Measurements from ENCODE around the gene PERP. TPM values are rescaled to one million over a fixed set of nuclear protein-coding genes. Genes with fewer than 3 reads are reported as not detected.

The PERP gene
- total RNA-seq, 1 donor from 2014 or later: 43.1 TPM

DNA sequence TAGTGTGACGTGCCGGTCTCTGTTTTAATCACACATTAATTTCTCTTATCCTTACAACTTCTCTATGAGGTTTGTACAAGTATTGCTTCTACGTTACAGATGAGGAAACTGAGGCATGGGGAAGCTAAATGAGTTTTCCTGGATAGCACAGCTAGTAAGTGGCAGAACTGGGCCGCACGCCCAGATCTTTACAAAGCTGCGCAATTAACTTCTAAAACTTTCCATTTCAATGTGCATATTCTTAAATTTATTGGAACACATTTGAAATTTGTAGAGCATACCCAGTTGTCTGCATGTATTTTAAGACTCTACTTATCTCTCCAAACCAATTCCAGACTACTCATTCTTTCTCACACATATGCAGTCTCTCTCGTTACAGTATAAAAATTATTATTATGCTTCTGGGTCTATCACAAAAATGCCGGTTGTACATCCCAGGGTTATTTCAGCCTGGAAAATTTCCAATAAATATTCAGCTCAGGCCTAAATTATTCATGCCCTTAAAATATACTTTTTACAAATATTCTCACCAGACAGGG is 10.2 kb upstream of the PERP start:
- Histone ChIP-seq H3K4me2 (ENCODE audit: low read length) (no peak overlapping the region), H3K9me3 (ENCODE audit: insufficient read depth, low read depth, low read length) (peaks cover 2% of the 10 kb centered on the region), H2AFZ (ENCODE audit: low read depth, low read length) (no peak overlapping the region), H3K4me1 (ENCODE audit: insufficient read depth, low read length) (no peaks in the 10 kb centered on the region), H3K9ac (ENCODE audit: low read length) (no peak overlapping the region), H4K20me1 (ENCODE audit: insufficient read depth, low read length) (no peaks in the 10 kb centered on the region), H3K27me3 (ENCODE audit: insufficient read depth, low read length) (peaks cover 22% of the 10 kb centered on the region), H3K4me3 (ENCODE audit: insufficient read depth, low read depth, low read length) (no peak overlapping the region), H3K27ac (ENCODE audit: low read depth, low read length) (no peak overlapping the region), H3K79me2 (ENCODE audit: insufficient read depth, low read length) (no peaks in the 10 kb centered on the region), H3K36me3 (ENCODE audit: insufficient read depth, low read length) (no peaks in the 10 kb centered on the region)
- no peak overlapping the region for H3K27ac Mint-ChIP-seq (ENCODE audit: unreplicated experiment)
- no peaks in the 10 kb centered on the region for H3K4me1 Mint-ChIP-seq (ENCODE audit: low read depth, unreplicated experiment)
- H3K27me3 Mint-ChIP-seq (ENCODE audit: low read depth, unreplicated experiment): peaks cover 25% of the 10 kb centered on the region
- no peaks in the 10 kb centered on the region for H3K9me3 Mint-ChIP-seq (ENCODE audit: unreplicated experiment)
- no peak for FAIRE-seq
- TF ChIP-seq EZH2 (IDR thresholded peaks at IDR 0.05; ENCODE audit: insufficient read depth, low read length): no peak
- TF ChIP-seq, protein P1, sequence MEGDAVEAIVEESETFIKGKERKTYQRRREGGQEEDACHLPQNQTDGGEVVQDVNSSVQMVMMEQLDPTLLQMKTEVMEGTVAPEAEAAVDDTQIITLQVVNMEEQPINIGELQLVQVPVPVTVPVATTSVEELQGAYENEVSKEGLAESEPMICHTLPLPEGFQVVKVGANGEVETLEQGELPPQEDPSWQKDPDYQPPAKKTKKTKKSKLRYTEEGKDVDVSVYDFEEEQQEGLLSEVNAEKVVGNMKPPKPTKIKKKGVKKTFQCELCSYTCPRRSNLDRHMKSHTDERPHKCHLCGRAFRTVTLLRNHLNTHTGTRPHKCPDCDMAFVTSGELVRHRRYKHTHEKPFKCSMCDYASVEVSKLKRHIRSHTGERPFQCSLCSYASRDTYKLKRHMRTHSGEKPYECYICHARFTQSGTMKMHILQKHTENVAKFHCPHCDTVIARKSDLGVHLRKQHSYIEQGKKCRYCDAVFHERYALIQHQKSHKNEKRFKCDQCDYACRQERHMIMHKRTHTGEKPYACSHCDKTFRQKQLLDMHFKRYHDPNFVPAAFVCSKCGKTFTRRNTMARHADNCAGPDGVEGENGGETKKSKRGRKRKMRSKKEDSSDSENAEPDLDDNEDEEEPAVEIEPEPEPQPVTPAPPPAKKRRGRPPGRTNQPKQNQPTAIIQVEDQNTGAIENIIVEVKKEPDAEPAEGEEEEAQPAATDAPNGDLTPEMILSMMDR (IDR thresholded peaks at IDR 0.05; ENCODE audit: insufficient read depth, low read depth, low read length): no peak
- H3K36me3 Mint-ChIP-seq (ENCODE audit: low read depth, unreplicated experiment): no peaks in the 10 kb centered on the region
- H3K4me3 Mint-ChIP-seq (ENCODE audit: unreplicated experiment): no peak overlapping the region
- no peak for DNase-seq (ENCODE audit: low read depth)

DNA sequence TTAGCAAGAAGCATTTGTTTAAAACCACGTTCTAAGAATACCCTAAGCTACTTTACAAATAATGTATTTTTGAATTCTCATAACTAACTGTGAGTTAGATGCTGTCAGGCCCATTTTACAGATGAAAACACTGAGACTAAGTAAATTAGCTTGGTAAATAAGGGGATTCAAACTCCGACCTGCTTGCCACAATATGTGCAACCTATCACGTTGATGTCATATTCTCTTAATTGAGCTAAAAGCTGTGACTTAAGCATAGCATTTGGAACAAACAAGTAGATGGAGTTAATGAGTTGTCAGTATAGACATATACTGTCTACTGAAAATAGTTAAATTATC is 9.4 kb upstream of the PERP start:
- H2AFZ ChIP-seq (ENCODE audit: low read depth, low read length): no peak overlapping the region
- no peak overlapping the region for H3K9ac ChIP-seq (ENCODE audit: low read length)
- peaks cover 22% of the 10 kb centered on the region for H3K27me3 Mint-ChIP-seq (ENCODE audit: low read depth, unreplicated experiment)
- no peak overlapping the region for H3K27ac Mint-ChIP-seq (ENCODE audit: unreplicated experiment)
- H3K4me3 Mint-ChIP-seq (ENCODE audit: unreplicated experiment): no peak overlapping the region
- no peaks in the 10 kb centered on the region for H3K4me1 ChIP-seq (ENCODE audit: insufficient read depth, low read length)
- no peak overlapping the region for H3K4me2 ChIP-seq (ENCODE audit: low read length)
- no peak overlapping the region for H3K4me3 ChIP-seq (ENCODE audit: insufficient read depth, low read depth, low read length)
- no peaks in the 10 kb centered on the region for H3K36me3 ChIP-seq (ENCODE audit: insufficient read depth, low read length)
- DNase-seq (ENCODE audit: low read depth) (no peak), FAIRE-seq (no peak)
- H3K79me2 ChIP-seq (ENCODE audit: insufficient read depth, low read length): no peaks in the 10 kb centered on the region
- no peaks in the 10 kb centered on the region for H4K20me1 ChIP-seq (ENCODE audit: insufficient read depth, low read length)
- H3K4me1 Mint-ChIP-seq (ENCODE audit: low read depth, unreplicated experiment): no peaks in the 10 kb centered on the region
- no peak overlapping the region for H3K27ac ChIP-seq (ENCODE audit: low read depth, low read length)
- H3K9me3 Mint-ChIP-seq (ENCODE audit: unreplicated experiment): no peaks in the 10 kb centered on the region
- no peaks in the 10 kb centered on the region for H3K36me3 Mint-ChIP-seq (ENCODE audit: low read depth, unreplicated experiment)
- peaks cover 2% of the 10 kb centered on the region for H3K9me3 ChIP-seq (ENCODE audit: insufficient read depth, low read depth, low read length)
- H3K27me3 ChIP-seq (ENCODE audit: insufficient read depth, low read length): peaks cover 16% of the 10 kb centered on the region
- no peak for TF ChIP-seq EZH2 (IDR thresholded peaks at IDR 0.05; ENCODE audit: insufficient read depth, low read length)
- TF ChIP-seq, protein P1 (IDR thresholded peaks at IDR 0.05; ENCODE audit: insufficient read depth, low read depth, low read length): no peak

DNA sequence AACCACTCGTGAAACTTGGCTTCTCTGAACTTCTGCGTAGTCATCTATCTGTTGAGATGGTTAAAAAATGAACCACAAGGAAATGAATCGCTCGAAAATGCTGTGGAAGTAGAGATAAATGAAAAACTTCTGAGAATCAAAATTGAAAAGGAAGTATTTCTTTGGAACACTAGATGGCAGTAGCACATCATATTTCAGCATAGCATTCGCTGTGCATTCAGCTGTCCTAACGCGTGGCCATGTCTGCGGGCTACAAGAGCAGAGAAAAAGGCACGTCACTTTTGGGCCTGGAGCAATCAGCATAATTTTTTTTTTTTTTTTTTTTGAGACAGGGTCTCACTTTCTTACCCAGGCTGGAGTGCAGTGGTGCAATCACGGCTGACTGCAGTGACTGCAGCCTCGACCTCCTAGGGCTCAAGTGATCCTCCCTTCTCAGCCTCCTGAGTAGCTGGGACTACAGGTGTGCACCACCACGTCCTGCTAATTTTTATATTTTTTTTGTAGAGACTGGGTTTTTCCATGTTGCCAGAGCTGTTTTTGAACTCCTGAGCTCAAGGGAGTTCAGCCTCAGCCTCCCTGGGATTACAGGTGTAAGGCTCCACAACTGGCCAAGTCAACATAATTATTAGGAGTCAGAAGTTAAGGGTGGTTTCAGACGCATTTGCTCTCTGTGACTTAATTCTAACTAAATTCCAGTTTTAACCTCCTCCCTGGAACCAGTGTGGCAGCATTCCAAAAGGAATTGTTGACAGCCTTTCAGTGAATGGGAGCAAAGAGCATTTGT is 8.8 kb upstream of the PERP start:
- Mint-ChIP-seq H3K9me3 (ENCODE audit: unreplicated experiment) (no peaks in the 10 kb centered on the region), H3K27me3 (ENCODE audit: low read depth, unreplicated experiment) (peaks cover 22% of the 10 kb centered on the region), H3K4me3 (ENCODE audit: unreplicated experiment) (no peak overlapping the region), H3K36me3 (ENCODE audit: low read depth, unreplicated experiment) (no peaks in the 10 kb centered on the region), H3K27ac (ENCODE audit: unreplicated experiment) (no peak overlapping the region), H3K4me1 (ENCODE audit: low read depth, unreplicated experiment) (no peaks in the 10 kb centered on the region)
- Histone ChIP-seq H3K27me3 (ENCODE audit: insufficient read depth, low read length) (peaks cover 12% of the 10 kb centered on the region), H3K27ac (ENCODE audit: low read depth, low read length) (no peak overlapping the region), H3K4me1 (ENCODE audit: insufficient read depth, low read length) (no peaks in the 10 kb centered on the region), H3K9me3 (ENCODE audit: insufficient read depth, low read depth, low read length) (peaks cover 2% of the 10 kb centered on the region), H3K4me3 (ENCODE audit: insufficient read depth, low read depth, low read length) (no peak overlapping the region), H2AFZ (ENCODE audit: low read depth, low read length) (no peak overlapping the region), H3K9ac (ENCODE audit: low read length) (no peak overlapping the region), H3K4me2 (ENCODE audit: low read length) (no peak overlapping the region), H3K79me2 (ENCODE audit: insufficient read depth, low read length) (no peaks in the 10 kb centered on the region), H3K36me3 (ENCODE audit: insufficient read depth, low read length) (no peaks in the 10 kb centered on the region), H4K20me1 (ENCODE audit: insufficient read depth, low read length) (no peaks in the 10 kb centered on the region)
- DNase-seq (ENCODE audit: low read depth): peak; percentile 36
- TF ChIP-seq EZH2 (IDR thresholded peaks at IDR 0.05; ENCODE audit: insufficient read depth, low read length): no peak
- TF ChIP-seq, protein P1 (IDR thresholded peaks at IDR 0.05; ENCODE audit: insufficient read depth, low read depth, low read length): peak; percentile 78
- peak; percentile 90 for FAIRE-seq
